Right lung (tissue), 10 donors: ENCODE data around the gene ECHDC1. TPM values are rescaled to one million over a fixed set of nuclear protein-coding genes. Genes with fewer than 3 reads are reported as not detected.
"Not testable (repeated sequence)": the region's sequence is repeated elsewhere in the genome, so short reads cannot be mapped to it uniquely, and the experiment has no call there.

Experiments used
- DNase-seq, 2 donors: peaks; one replicate each; pipeline ENCODE4 v3.0.0-alpha.2; 2013
- long read RNA-seq, 8 donors: transcript quantifications; one replicate each; lab custom pipeline, GENCODE V29; 2026
- polyA plus RNA-seq, 5 donors: library from polyadenylated mRNA; unstranded; fragments of 120-200 nt; gene quantifications; one replicate each; pipeline versions ENCODE4 v1.2.1 to v1.2.3, GENCODE V29; 2013; ENCODE audit warnings: inconsistent platforms in 1 of 5, low replicate concordance in 1 of 5; ENCODE audit not compliant: insufficient read length in 5 of 5, insufficient read depth in 1 of 5

ECHDC1 gene
- 10 to 100 TPM; 64.0 to 94.6 (median 80.2) TPM for polyA plus RNA-seq
- long read RNA-seq, donor 1, transcript ECHDC1-210 (6 exons, 2,341 nt), result major isoform, 6 of 79 reads
- long read RNA-seq, donor 1, transcript ECHDC1-203 (5 exons, 1,354 nt), result major isoform, 6 of 79 reads
- long read RNA-seq, donor 1, partial matches to known transcripts, result 61 of 79 reads
- long read RNA-seq, donor 1, other reads (novel, unspliced or antisense), result 0 of 79 reads
- long read RNA-seq, donor 2, transcript ECHDC1-203 (5 exons, 1,354 nt), result minor isoform, 7 of 17 reads
- long read RNA-seq, donor 2, transcript ECHDC1-210 (6 exons, 2,341 nt), result major isoform, 8 of 17 reads
- long read RNA-seq, donor 2, partial matches to known transcripts, result 0 of 17 reads
- long read RNA-seq, donor 2, other reads (novel, unspliced or antisense), result 0 of 17 reads
- long read RNA-seq, donor 3, transcript ECHDC1-210 (6 exons, 2,341 nt), result major isoform, 9 of 17 reads
- long read RNA-seq, donor 3, partial matches to known transcripts, result 0 of 17 reads
- long read RNA-seq, donor 3, other reads (novel, unspliced or antisense), result 0 of 17 reads
- long read RNA-seq, donor 4, transcript ECHDC1-203 (5 exons, 1,354 nt), result major isoform, 7 of 11 reads
- long read RNA-seq, donor 4, partial matches to known transcripts, result 0 of 11 reads
- long read RNA-seq, donor 4, other reads (novel, unspliced or antisense), result 0 of 11 reads
- long read RNA-seq, donor 5, transcript ECHDC1-210 (6 exons, 2,341 nt), result major isoform, 12 of 23 reads
- long read RNA-seq, donor 5, partial matches to known transcripts, result 0 of 23 reads
- long read RNA-seq, donor 5, other reads (novel, unspliced or antisense), result 0 of 23 reads
- long read RNA-seq, donor 6, transcript ECHDC1-215 (2 exons, 1,543 nt), result minor isoform, 5 of 27 reads
- long read RNA-seq, donor 6, transcript ECHDC1-210 (6 exons, 2,341 nt), result major isoform, 12 of 27 reads
- long read RNA-seq, donor 6, transcript ECHDC1-203 (5 exons, 1,354 nt), result minor isoform, 6 of 27 reads
- long read RNA-seq, donor 6, partial matches to known transcripts, result 0 of 27 reads
- long read RNA-seq, donor 6, other reads (novel, unspliced or antisense), result 0 of 27 reads
- long read RNA-seq, donor 7, transcript ECHDC1-203 (5 exons, 1,354 nt), result major isoform, 10 of 23 reads
- long read RNA-seq, donor 7, transcript ECHDC1-210 (6 exons, 2,341 nt), result minor isoform, 5 of 23 reads
- long read RNA-seq, donor 7, partial matches to known transcripts, result 0 of 23 reads
- long read RNA-seq, donor 7, other reads (novel, unspliced or antisense), result 0 of 23 reads
- long read RNA-seq, donor 8, partial matches to known transcripts, result 0 of 5 reads
- long read RNA-seq, donor 8, other reads (novel, unspliced or antisense), result 0 of 5 reads

GRCh38 chr6:127342946-127343808 is at the start of gene ECHDC1:
Gene ECHDC1 (minus strand): TSS chr6:127343609. CDS start chr6:127331028, 12,581 bp downstream.
- DNase-seq, result peak; percentile 79 to 81

- no peak for DNase-seq
Observed at GRCh38 chr6:127392301-127392700, 48.9 kb upstream of the ECHDC1 start.

GRCh38 chr6:127391094-127391953 is 47.9 kb upstream of the ECHDC1 start:
- peak in 1 of 2 donors; percentile 2 for DNase-seq

- no peak for DNase-seq
Observed at GRCh38 chr6:127389706-127390105, 46.3 kb upstream of the ECHDC1 start.

GRCh38 chr6:127385668-127386430 is 42.4 kb upstream of the ECHDC1 start:
- DNase-seq, result peak; percentile 64 to 69

GRCh38 chr6:127384848-127385247 is 41.4 kb upstream of the ECHDC1 start:
- DNase-seq, result not testable (repeated sequence)

- no peak for DNase-seq
Observed at GRCh38 chr6:127383988-127384387, 40.6 kb upstream of the ECHDC1 start.

GRCh38 chr6:127382413-127382812 is 39.0 kb upstream of the ECHDC1 start:
- DNase-seq, result no peak

- no peak for DNase-seq
Observed at GRCh38 chr6:127381384-127381783, 38.0 kb upstream of the ECHDC1 start.

GRCh38 chr6:127376685-127377084 is 33.3 kb upstream of the ECHDC1 start:
- DNase-seq, result no peak

GRCh38 chr6:127367023-127367375 is 23.6 kb upstream of the ECHDC1 start:
- DNase-seq, result no peak

GRCh38 chr6:127366282-127367022 is 23.0 kb upstream of the ECHDC1 start:
- DNase-seq, result no peak

GRCh38 chr6:127365874-127366273 is 22.5 kb upstream of the ECHDC1 start:
- no peak for DNase-seq

- no peak for DNase-seq
Observed at GRCh38 chr6:127352524-127352923, 9.1 kb upstream of the ECHDC1 start.

- DNase-seq, result no peak
Observed at GRCh38 chr6:127349980-127350379, 6.6 kb upstream of the ECHDC1 start.

GRCh38 chr6:127348028-127348661 is 4.7 kb upstream of the ECHDC1 start:
- DNase-seq, result no peak

GRCh38 chr6:127347178-127347577 is 3.8 kb upstream of the ECHDC1 start:
- peak; percentile 23 to 36 for DNase-seq

- no peak for DNase-seq
Observed at GRCh38 chr6:127345521-127345920, 2.1 kb upstream of the ECHDC1 start.
